HepG2 (cell line): ENCODE results near the gene MYOCOS. TPM values are rescaled to one million over a fixed set of nuclear protein-coding genes. Genes with fewer than 3 reads are reported as not detected.

Source experiments
- ATAC-seq: fragments of 200-7000 bp; cut with Tn5 transposase; 3 replicates; pipeline ENCODE4 v1.9.1; 2020; ENCODE audit warnings: mild to moderate bottlenecking, moderate library complexity
- BruUV-seq: library from RNA; stranded (reverse); fragments of 400-500 nt; replicated peaks from 2 replicates; lab custom pipeline; 2021; lab: Mats Ljungman, UMichigan
- CTCF ChIA-PET: fragments of 300-600 bp; formaldehyde crosslinking; extraction: SDS; loops from one replicate; lab custom pipeline; 2021; ENCODE audit warnings: low total read pairs, inconsistent platforms, low intra/inter-chr PET ratio; lab: Yijun Ruan, JAX
- POLR2A ChIA-PET: fragments of 350-600 bp; sonication (Branson Sonifier 250); formaldehyde crosslinking; loops from one replicate; lab custom pipeline; 2020; ENCODE audit warnings: antibody characterized with exemption, inconsistent platforms; lab: Yijun Ruan, JAX
- DNase-seq: peaks from one replicate; pipeline ENCODE4 v3.0.0-alpha.2; 2015; ENCODE audit warnings: low spot score
- FAIRE-seq: peaks from 3 replicates; lab custom pipeline; 2011; peaks lifted over from hg19 to GRCh38; lab: Jason Lieb, UNC
- H2AFZ ChIP-seq: one replicate; pipeline ENCODE4 v1.6.1; 2011; ENCODE audit warnings: low read length, inconsistent platforms
- H3K27ac ChIP-seq: fragments of 300-600 bp; 3 replicates; pipeline ENCODE4 v1.8.0; 2011; ENCODE audit warnings: mixed run types, mild to moderate bottlenecking, mixed read lengths, low read length, inconsistent platforms; ENCODE audit not compliant: insufficient read depth; ENCODE audit errors: extremely low read length
- H3K27me3 ChIP-seq, 2 experiments: fragments of 200-600 bp in 1 of 2; 2 replicates in 1 of 2; 3 replicates in 1 of 2; pipeline versions ENCODE4 v1.6.0 to v1.8.0; 2011; ENCODE audit warnings: low read length in 2 of 2, mild to moderate bottlenecking in 2 of 2, moderate library complexity in 2 of 2, inconsistent platforms in 1 of 2; ENCODE audit not compliant: insufficient read depth in 2 of 2, control insufficient read depth in 1 of 2
- H3K36me3 ChIP-seq, 2 experiments: fragments of 200-600 bp in 1 of 2; replicated peaks in 1 of 2; 2 replicates in 1 of 2; 3 replicates in 1 of 2; pipeline versions ENCODE4 v1.5.1 to v1.8.0; 2011; ENCODE audit warnings: low read length in 2 of 2, inconsistent platforms in 1 of 2; ENCODE audit not compliant: insufficient read depth in 2 of 2, control insufficient read depth in 1 of 2
- H3K4me1 ChIP-seq: 2 replicates; pipeline ENCODE4 v1.5.1; 2012; ENCODE audit warnings: low read length, inconsistent platforms; ENCODE audit not compliant: insufficient read depth
- H3K4me2 ChIP-seq: 2 replicates; pipeline ENCODE4 v1.6.0; 2011; ENCODE audit warnings: low read depth, low read length, inconsistent platforms
- H3K4me3 ChIP-seq, 3 experiments: fragments of 200-600 bp in 1 of 3; sonication (generic), shearing (Covaris generic) in 1 of 3; replicated peaks in 1 of 3; 2 replicates each; pipeline ENCODE4 v1.5.1; 2011 to 2016; ENCODE audit warnings: low read length in 3 of 3, inconsistent platforms in 2 of 3, low read depth in 2 of 3, mild to moderate bottlenecking in 2 of 3, control low read depth in 1 of 3, mixed read lengths in 1 of 3; ENCODE audit not compliant: insufficient read depth in 1 of 3
- H3K79me2 ChIP-seq: one replicate; pipeline ENCODE4 v1.6.1; 2011; ENCODE audit warnings: low read length, inconsistent platforms; ENCODE audit not compliant: insufficient read depth
- H3K9ac ChIP-seq: 2 replicates; pipeline ENCODE4 v1.6.0; 2011; ENCODE audit warnings: mild to moderate bottlenecking, low read depth, low read length, inconsistent platforms; ENCODE audit not compliant: insufficient read depth
- H3K9me3 ChIP-seq: 2 replicates; pipeline ENCODE4 v1.5.1; 2012; ENCODE audit warnings: mild to moderate bottlenecking, low read length
- H4K20me1 ChIP-seq: 2 replicates; pipeline ENCODE4 v1.6.0; 2011; ENCODE audit warnings: inconsistent platforms, mild to moderate bottlenecking, low read length, moderate library complexity; ENCODE audit not compliant: insufficient read depth
- ARID4A ChIP-seq: sonication (generic); formaldehyde crosslinking; IDR thresholded peaks from 2 replicates; pipeline ENCODE4 v1.5.0; 2020; ENCODE audit warnings: mild to moderate bottlenecking, missing genetic modification reagents, borderline replicate concordance
- ATAD3A ChIP-seq: sonication (generic); formaldehyde crosslinking; IDR thresholded peaks from 2 replicates; pipeline ENCODE4 v1.4.0; 2020; ENCODE audit warnings: missing genetic modification reagents
- FOXA3 ChIP-seq: IDR thresholded peaks from 2 replicates; pipeline ENCODE4 v1.6.1; 2016; ENCODE audit warnings: missing genetic modification reagents, missing compliant biosample characterization
- HINFP ChIP-seq: sonication (generic); formaldehyde crosslinking; IDR thresholded peaks from 2 replicates; pipeline ENCODE4 v1.4.0; 2020; ENCODE audit warnings: low read depth, mild to moderate bottlenecking, missing genetic modification reagents
- JUNB ChIP-seq: sonication (generic); formaldehyde crosslinking; IDR thresholded peaks from 2 replicates; pipeline ENCODE4 v1.8.0; 2022; ENCODE audit warnings: missing genetic modification reagents, mild to moderate bottlenecking, borderline replicate concordance
- NCOA2 ChIP-seq: sonication (generic); formaldehyde crosslinking; IDR thresholded peaks from 2 replicates; pipeline ENCODE4 v1.8.0; 2022; ENCODE audit warnings: inconsistent platforms
- NFE2 ChIP-seq: sonication (generic); formaldehyde crosslinking; IDR thresholded peaks from 2 replicates; pipeline ENCODE4 v1.4.0; 2020; ENCODE audit warnings: missing genetic modification reagents
- NFE2L1 ChIP-seq: sonication (generic); formaldehyde crosslinking; IDR thresholded peaks from 2 replicates; pipeline ENCODE4 v1.4.0; 2020; ENCODE audit warnings: missing genetic modification reagents, mild to moderate bottlenecking, borderline replicate concordance
- NFIB ChIP-seq: sonication (generic); formaldehyde crosslinking; IDR thresholded peaks from 2 replicates; pipeline ENCODE4 v1.9.0; 2021; ENCODE audit warnings: missing genetic modification reagents, mild to moderate bottlenecking, borderline replicate concordance
- POLR2AphosphoS2 ChIP-seq: IDR thresholded peaks from 2 replicates; pipeline ENCODE4 v1.6.1; 2011; ENCODE audit warnings: low read depth, low read length, improper control_type of control experiment
- ZFP36 ChIP-seq: fragments of 150-350 bp; IDR thresholded peaks from 2 replicates; pipeline ENCODE4 v1.6.1; 2018; ENCODE audit warnings: borderline replicate concordance, low read length, low read depth; ENCODE audit not compliant: partially characterized antibody
- ZNF496 ChIP-seq: sonication (generic); formaldehyde crosslinking; IDR thresholded peaks from 2 replicates; pipeline ENCODE4 v1.8.1; 2023; ENCODE audit warnings: mild to moderate bottlenecking, moderate library complexity, missing genetic modification reagents; ENCODE audit not compliant: insufficient replicate concordance
- ZNF512 ChIP-seq: sonication (generic); formaldehyde crosslinking; IDR thresholded peaks from 2 replicates; pipeline ENCODE4 v1.4.0; 2020; ENCODE audit warnings: mild to moderate bottlenecking, missing genetic modification reagents
- ZNF547 ChIP-seq: sonication (generic); formaldehyde crosslinking; IDR thresholded peaks from 2 replicates; pipeline ENCODE4 v1.5.1; 2020; ENCODE audit warnings: mild to moderate bottlenecking, missing genetic modification reagents
- ZNF577 ChIP-seq: sonication (generic); formaldehyde crosslinking; IDR thresholded peaks from 2 replicates; pipeline ENCODE4 v1.4.0; 2020; ENCODE audit warnings: mild to moderate bottlenecking, low read depth, missing genetic modification reagents, borderline replicate concordance
- ZNF879 ChIP-seq: sonication (generic); formaldehyde crosslinking; IDR thresholded peaks from 2 replicates; pipeline ENCODE4 v1.8.1; 2023; ENCODE audit warnings: missing genetic modification reagents
- ZSCAN25 ChIP-seq: sonication (generic); formaldehyde crosslinking; IDR thresholded peaks from 2 replicates; pipeline ENCODE4 v1.8.0; 2022; ENCODE audit warnings: mild to moderate bottlenecking, missing genetic modification reagents
- WGBS: methylation state at CpG from one replicate; pipeline ENCODE4 v1.1.6; 2017; ENCODE audit warnings: low lambda C conversion rate; 5-methylcytosine and 5-hydroxymethylcytosine counted together
- in situ Hi-C: cut with HindIII; loops from 2 replicates; pipeline ENCODE4 v1.10.0; 2017; ENCODE audit warnings: low pct_unique_long_range_greater_than_20kb; ENCODE audit not compliant: extremely low pct_ligation_motif_present
- intact Hi-C: fragments of 100-400 bp; cut with micrococcal nuclease; formaldehyde crosslinking; loops from one replicate; pipeline ENCODE4 v1.10.0; 2022; ENCODE audit not compliant: unreplicated experiment
- polyA plus RNA-seq, 8 experiments: library from polyadenylated mRNA; depleted of rRNA in 3 of 8; stranded (reverse) in 7 of 8; unstranded in 1 of 8; fragments of >200 nt; fragmentation: Illumina TruSeq in 4 of 8; extraction: Trizol in 4 of 8; gene quantifications; 2 replicates each; pipeline versions ENCODE4 v1.2.1 to v1.2.3, GENCODE V29; 2011 to 2016; ENCODE audit warnings: low read depth in 4 of 8, missing spikeins in 1 of 8, mixed read lengths in 1 of 8; ENCODE audit not compliant: insufficient read depth in 1 of 8
- total RNA-seq, 5 experiments: library from RNA; depleted of rRNA; stranded (reverse); fragments of >200 nt; fragmentation: Illumina TruSeq; extraction: Trizol; gene quantifications; 2 replicates each; pipeline ENCODE4 v1.2.3, GENCODE V29; 2016; ENCODE audit warnings: low read depth in 1 of 5

The MYOCOS gene
- total and polyA plus RNA-seq, 2 of the 13 experiments (the other 11 are each of a cell fraction or from before 2014, with no cell fraction given), result not detected

GRCh38 chr1:171664976-171665375 lies 42.9 kb downstream of the MYOCOS start (continued):
- TF ChIP-seq ZNF512 (CRISPR knock-in tag) (no peak), ZNF577 (no peak), FOXA3 (CRISPR knock-in tag) (no peak), JUNB (CRISPR knock-in tag) (no peak), ARID4A (CRISPR knock-in tag) (no peak), NCOA2 (CRISPR knock-in tag) (no peak)

GRCh38 chr1:171666114-171666769 lies 44.2 kb downstream of the MYOCOS start:
- POLR2A ChIA-PET, result no interaction called here
- no TSS peak for BruUV-seq
- TF ChIP-seq NFE2 (CRISPR knock-in tag), result no peak
- no peak for TF ChIP-seq HINFP (CRISPR knock-in tag)
- TF ChIP-seq POLR2AphosphoS2, result no peak
- TF ChIP-seq NFIB, result no peak
- TF ChIP-seq ZSCAN25 (CRISPR knock-in tag), result no peak
- TF ChIP-seq ZFP36, result no peak
- TF ChIP-seq ZNF496 (CRISPR knock-in tag), result no peak
- TF ChIP-seq ZNF879 (CRISPR knock-in tag), result no peak
- no peak for TF ChIP-seq NFE2L1 (CRISPR knock-in tag)
- no peak for TF ChIP-seq ATAD3A
- no peak for TF ChIP-seq ZNF547

More at GRCh38 chr1:171666114-171666769, 44.2 kb downstream of the MYOCOS start:
- H2AFZ ChIP-seq, result no peak overlapping the region
- intact Hi-C loops, result no loop called here
- ATAC-seq, result no peak
- no peaks in the 10 kb centered on the region for H3K79me2 ChIP-seq
- no peaks in the 10 kb centered on the region for H4K20me1 ChIP-seq
- peaks cover 0 to 3% of the 10 kb centered on the region in 2 experiments; a peak in 2 of 5 replicates for H3K27me3 ChIP-seq
- in situ Hi-C loops, result no loop called here
- H3K27ac ChIP-seq, result no peak overlapping the region
- H3K9me3 ChIP-seq, result no peaks in the 10 kb centered on the region
- CTCF ChIA-PET, result no interaction called here
- WGBS, result 34% methylated on average over 4 of the region's 4 CpGs
- FAIRE-seq, result no peak
- no peak for DNase-seq
- H3K36me3 ChIP-seq, result no peaks in the 10 kb centered on the region
- H3K9ac ChIP-seq, result no peak overlapping the region
- H3K4me1 ChIP-seq, result no peaks in the 10 kb centered on the region
- H3K4me2 ChIP-seq, result no peak overlapping the region
- H3K4me3 ChIP-seq, result no peak overlapping the region
